Measurements from ENCODE around the gene ATPAF1.

Gene ATPAF1

DNA sequence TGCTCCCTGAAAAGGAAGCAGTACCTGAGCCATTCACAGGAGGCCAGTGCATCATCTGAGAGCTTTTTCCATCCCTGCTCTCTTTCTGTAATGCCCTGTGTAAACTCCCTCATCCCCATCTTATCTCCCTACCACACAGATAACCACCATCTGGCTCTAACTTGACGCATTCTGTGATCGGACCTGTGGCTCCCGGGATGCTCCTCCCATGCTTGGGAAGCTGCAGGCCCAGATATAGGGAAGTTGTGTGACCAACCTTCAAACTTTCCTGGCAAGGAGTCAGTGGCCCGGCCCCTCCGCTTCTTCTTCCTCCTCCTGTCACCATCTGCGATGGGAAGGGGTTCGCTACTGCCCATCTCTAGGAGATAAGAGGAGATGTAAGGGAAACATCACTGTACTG lies 85.2 kb downstream of the ATPAF1 start:
- DNase-seq, result no peak

Data from DMS153 (cell line).